A673 (cell line): Measurements from ENCODE around the gene SPC24.

Source experiments
- EZH2 ChIP-seq: fragments of 200-600 bp; sonication (generic); IDR thresholded peaks from 2 replicates; pipeline ENCODE4 v1.6.1; 2017; ENCODE audit warnings: borderline replicate concordance, low read depth, mild to moderate bottlenecking, mixed read lengths, antibody characterized with exemption, low read length; ENCODE audit not compliant: poor library complexity, severe bottlenecking
- TF ChIP-seq, protein P1 (sequence below): fragments of 300-800, 200-600 bp; sonication (generic); conservative IDR thresholded peaks from 2 replicates; pipeline ENCODE4 v1.5.1; 2017; ENCODE audit warnings: low read depth, mild to moderate bottlenecking, antibody characterized with exemption, low read length, moderate library complexity, mixed read lengths

DNA sequence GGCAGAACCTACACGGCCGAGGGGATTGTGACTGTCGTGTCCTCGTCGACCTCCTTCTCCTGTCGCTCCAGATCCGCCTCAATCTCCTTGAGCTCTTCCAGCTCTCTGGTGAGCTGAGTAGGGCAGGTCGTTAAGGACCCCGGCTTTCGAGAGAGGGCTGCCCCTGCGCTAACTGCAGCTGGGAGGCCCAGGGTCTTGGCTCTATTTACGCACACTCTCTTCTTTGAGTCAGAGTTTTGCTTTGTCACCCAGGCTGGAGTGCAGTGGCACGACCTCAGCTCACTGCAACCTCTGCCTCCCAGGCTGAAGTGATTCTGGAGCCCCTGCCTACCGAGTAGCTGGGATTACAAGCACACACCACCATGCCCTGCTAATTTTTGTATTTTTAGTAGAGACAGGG is 7.6 kb downstream of the SPC24 start:
- TF ChIP-seq, protein P1, sequence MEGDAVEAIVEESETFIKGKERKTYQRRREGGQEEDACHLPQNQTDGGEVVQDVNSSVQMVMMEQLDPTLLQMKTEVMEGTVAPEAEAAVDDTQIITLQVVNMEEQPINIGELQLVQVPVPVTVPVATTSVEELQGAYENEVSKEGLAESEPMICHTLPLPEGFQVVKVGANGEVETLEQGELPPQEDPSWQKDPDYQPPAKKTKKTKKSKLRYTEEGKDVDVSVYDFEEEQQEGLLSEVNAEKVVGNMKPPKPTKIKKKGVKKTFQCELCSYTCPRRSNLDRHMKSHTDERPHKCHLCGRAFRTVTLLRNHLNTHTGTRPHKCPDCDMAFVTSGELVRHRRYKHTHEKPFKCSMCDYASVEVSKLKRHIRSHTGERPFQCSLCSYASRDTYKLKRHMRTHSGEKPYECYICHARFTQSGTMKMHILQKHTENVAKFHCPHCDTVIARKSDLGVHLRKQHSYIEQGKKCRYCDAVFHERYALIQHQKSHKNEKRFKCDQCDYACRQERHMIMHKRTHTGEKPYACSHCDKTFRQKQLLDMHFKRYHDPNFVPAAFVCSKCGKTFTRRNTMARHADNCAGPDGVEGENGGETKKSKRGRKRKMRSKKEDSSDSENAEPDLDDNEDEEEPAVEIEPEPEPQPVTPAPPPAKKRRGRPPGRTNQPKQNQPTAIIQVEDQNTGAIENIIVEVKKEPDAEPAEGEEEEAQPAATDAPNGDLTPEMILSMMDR: no peak
- TF ChIP-seq EZH2: no peak
